Brain pericyte (primary cell): ENCODE data around the gene RUNX3.

Experiments used
- DNase-seq: peaks from one replicate; pipeline ENCODE4 v3.0.0-alpha.2; 2012; ENCODE audit warnings: low read depth, low spot score

RUNX3 gene

GRCh38 chr1:24888061-24888970, 41.8 kb downstream of the RUNX3 start:
- DNase-seq = no peak

- no peak for DNase-seq
These were observed 43.8 kb downstream of the RUNX3 start for GRCh38 chr1:24886241-24886640.

DNA sequence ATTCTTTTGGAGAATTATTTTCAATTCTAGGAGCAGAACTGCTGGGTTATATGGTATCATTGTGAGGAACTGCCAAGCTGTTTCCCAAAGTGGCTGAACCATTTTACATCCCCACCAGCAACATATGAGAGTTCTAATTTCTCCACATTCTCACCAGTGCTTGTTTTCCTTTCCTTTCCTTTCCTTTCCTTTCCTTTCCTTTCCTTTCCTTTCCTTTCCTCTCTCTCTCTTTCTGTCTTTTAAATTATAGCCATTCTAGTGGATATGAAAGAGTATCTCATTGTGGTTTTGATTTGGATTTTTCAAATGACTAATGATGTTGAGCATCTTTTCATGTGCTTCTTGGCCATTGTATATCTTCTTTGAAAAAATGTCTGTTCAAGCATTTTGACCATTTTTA, 45.3 kb downstream of the RUNX3 start:
- no peak for DNase-seq

DNA sequence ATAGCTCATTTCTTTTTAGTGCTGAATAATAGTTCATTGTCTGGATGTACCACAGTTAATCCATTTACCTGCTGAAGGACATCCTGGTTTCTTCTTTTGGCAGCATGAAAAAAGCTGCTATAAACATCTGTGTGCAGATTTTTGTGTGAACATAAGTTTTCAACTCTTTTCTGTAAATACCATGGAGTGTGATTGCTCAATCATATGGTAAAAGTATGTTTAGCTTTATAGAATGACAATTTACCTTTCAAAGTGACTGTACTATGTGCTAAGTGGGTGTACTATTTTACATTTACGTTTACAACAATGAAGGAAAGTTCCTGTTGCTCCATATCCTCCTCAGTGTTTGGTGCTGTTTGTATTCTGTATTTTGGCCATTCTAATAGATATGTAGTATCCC, 49.0 kb downstream of the RUNX3 start:
- no peak for DNase-seq

GRCh38 chr1:24878775-24879742, 51.0 kb downstream of the RUNX3 start:
- DNase-seq = no peak

GRCh38 chr1:24878045-24878444, 52.0 kb downstream of the RUNX3 start:
- DNase-seq = no peak

DNA sequence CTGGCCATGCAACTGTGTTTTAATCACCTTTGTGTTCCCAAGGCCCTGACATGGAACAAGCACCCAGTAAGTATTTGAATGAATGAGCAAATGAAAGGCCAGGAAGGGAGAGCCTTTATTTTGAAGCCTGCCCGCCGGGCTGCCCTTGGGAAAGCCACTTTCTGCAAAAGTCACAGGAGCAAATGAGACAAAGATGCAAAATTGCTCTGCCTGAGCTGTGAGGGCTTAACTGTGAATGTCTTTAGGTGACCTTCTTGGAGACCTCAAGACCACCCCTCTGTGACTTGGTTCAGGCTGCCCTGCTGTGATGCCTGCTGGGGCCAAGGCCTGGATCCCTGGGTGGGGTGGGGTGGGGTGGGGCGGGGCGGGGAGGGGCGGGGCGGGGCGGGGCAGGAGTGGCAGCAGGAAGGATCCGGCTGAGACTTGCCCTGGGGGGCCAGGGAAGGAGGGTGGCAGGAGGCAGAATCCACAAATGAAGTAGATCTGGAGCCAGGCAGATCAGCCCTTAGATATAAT, 54.0 kb downstream of the RUNX3 start:
- no peak for DNase-seq

- no peak for DNase-seq
These were observed 54.8 kb downstream of the RUNX3 start for GRCh38 chr1:24875257-24875656.

DNA sequence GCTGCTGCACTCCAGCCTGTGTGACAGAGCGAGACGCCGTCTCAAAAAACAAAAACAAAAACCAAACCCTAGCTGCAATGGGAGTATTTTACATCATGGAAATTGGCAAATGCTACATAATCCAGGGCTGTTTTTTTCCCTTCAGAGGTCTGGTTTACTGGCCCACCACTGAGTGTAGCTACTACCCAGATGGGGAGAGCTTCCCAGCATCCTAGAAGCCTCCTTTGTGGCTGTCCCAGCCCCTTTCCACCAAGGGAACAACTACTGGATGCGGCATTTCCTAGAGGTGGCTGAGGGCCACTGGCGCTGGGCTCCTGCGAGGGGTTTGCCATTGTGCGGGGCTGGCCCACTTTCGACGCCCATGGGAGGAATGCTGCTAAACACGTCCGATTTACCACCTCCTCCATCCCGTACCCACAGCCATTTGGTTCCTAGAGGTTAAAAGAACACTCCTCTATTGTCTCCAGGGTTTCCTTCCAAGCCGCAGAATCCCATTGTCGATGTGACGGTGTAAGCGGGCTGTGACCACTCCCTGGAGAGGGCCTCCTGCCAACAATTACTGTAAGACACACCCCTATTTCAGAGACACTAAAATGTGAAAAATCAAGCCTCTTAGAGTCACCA, 55.4 kb downstream of the RUNX3 start:
- DNase-seq = no peak

DNA sequence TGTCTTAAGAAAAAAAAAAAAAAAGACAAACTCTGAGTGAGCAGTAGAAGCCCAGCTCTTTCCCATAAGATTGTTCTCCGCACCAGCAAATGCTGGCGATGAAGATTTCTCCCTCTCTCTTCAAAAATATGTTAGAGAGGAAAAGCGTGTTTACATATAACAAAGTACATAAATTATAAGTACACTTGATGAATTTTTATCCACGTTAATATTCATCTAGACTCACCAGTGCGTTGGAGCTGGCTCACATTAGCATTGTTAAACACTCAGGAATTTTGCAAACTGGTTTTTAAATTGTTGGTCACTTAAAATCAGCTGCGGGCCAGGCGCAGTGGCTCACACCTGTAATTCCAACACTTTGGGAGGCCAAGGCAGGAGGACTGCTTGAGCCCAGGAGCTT, 56.0 kb downstream of the RUNX3 start:
- DNase-seq = no peak

- no peak for DNase-seq
These were observed 56.9 kb downstream of the RUNX3 start for GRCh38 chr1:24873148-24873547.

DNA sequence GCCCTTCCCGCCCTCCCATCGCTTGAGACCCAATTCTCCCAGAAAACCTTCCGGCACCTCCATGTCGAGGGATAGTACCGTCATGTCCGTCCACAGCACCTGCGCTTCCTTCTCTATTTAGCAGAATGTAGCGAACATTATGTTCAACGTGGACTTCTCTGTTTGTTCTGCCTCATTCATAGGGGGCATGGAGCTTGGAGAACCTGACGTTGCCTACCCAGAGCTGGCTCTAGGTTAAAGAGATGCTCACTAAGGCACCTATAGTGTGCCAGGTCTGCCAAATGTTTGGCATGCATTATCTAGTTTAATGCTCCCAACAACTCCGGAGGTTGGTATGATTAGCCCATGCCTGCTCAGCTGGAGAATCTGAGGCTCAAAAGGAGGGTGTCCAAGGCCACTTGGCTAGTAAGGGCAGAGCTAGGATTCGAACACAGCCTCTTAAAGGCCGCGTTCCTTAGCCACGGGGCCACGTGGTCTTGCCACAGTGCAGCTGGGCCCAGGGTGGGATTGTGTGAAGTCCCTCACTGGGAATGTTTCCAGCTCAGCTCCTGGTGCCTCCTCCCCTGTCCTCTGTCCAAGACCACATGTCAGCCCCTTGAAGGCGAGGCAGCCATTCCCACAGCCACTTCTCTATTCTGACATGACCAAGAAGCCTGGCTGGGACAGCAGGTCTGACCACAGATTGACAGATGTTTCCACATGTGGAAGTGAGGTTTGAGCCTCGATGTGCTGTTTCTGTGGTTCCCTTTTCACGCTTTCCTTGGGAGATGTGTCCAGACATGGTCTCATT, 57.8 kb downstream of the RUNX3 start:
- DNase-seq = no peak

- DNase-seq = no peak
These were observed 58.7 kb downstream of the RUNX3 start for GRCh38 chr1:24871306-24871901.

DNA sequence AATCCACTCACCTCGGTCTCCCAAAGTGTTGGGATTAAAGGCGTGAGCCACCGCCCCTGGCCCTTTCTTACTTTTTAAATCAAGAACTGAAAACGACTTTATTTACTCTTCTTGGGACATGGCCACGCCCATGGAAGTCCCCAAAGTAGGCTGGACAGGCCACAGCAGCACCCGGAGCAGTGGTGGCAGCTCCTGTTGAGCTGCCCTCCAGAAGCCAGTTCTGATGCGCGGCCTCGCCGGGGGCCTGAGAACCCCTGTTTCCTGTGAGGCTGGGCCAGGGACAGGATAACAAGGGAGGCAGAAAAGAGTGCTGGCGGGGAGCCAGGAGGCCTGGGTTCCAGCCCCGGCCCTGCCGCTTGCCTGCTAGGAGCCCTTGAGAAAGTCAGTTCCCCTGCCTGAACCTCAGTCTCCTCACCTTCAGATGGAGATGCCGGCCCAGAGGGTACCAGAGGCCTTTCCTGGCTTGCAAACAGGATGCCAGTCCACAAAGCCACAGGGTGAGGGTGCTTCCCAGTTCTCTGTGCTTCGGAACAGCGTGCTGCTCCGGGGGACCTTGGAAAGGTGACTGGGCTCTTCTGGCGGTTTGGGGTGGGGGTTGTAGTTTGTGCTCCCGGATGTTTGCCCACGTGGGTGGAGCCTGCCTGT, 59.4 kb downstream of the RUNX3 start:
- DNase-seq = no peak

- DNase-seq = no peak
These were observed 61.8 kb downstream of the RUNX3 start for GRCh38 chr1:24868016-24868875.

DNA sequence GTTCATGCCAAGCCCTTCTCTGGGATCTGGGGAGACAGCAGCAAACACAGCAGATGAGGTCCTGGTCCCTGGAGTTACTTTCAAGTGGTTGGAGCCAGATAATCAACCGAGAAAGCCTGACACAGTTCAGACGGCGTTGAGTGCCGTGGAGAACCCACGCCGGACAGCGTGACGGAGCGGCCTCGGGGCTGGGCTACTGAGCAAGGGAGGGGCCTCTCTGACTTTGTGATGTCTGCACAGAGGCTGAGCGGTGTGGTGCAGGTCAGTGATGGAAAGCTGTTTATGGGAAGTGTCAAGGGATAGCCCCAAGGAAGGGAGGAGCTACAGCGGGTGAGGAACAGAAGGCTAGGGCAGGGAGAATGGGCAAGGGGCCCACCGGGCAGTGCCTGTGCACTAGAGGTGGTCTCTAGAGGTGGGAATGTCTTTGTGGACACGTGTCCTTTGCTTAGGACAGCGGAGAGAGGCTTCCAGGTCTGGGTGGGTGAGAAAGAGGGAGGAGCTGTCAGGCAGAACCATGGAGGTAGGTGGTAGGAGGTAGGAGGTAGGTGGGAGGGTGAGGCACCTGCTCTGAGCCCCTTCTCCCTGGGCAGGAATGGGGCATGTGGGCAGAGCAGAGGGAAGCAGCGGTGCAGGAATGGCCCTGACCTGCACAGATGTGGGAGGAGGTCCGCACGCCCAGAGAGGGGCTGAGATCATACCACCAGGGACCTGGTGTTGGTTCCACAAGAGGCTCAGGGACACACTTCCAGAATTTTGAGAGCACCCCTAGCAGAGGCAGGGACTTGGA, 62.8 kb downstream of the RUNX3 start:
- DNase-seq = no peak

DNA sequence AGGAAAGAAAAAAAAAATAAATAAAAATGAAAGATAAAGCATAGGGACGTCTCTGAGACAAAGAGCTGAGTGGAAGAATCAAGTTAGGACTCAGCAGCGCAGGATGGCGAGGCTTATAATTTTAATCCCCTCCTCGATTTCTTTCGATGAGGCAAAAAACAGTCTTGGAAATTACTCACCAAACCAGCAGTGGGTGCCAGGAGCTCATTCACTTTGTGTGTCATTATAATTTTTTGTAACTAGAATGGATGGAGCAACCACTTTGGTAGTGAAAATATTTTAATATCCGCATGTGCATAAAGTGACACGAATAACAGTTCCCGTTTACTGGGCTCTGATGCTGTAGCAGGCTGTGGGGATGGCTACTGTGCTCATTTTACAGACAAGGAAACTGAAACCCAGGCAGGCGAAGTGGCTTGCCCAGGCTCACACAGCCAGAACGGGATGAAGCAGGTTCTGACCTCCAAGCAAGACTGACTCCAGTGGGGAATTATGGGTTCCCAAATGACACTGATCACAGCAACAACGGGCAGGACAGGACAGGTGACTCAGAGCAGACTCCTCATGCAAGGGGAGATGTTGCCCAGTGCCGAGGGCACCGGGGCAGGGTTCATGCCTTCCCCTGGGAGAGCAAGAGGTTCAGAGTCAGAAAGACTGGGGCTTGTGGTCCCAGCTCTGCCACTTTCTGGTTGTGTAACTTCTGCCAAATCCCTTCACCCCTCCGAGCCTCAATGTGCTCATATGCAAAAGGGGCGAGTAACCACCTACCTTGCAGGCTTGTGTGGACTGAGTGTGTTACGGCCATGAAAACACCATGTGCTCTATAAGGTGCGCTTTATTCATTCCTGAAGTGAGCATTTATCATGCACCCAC, 63.6 kb downstream of the RUNX3 start:
- no peak for DNase-seq
